ENCODE measurements around the gene ACTN1. TPM values are rescaled to one million over a fixed set of nuclear protein-coding genes. Genes with fewer than 3 reads are reported as not detected.

ACTN1 gene
- total RNA-seq, 1 experiment from 2014 or later = 212 TPM

- in situ Hi-C loops (cut with HindIII; ENCODE audit: low pct_unique_long_range_greater_than_20kb, low sequenced_read_pairs) = no loop called here
- POLR2A ChIA-PET = interaction anchor here (0.7 kb wide), 1 partner anchor 121 kb away, joined by 3 read pairs; no protein-coding TSS in a partner anchor
- Histone ChIP-seq H3K27ac (ENCODE audit: low read length) (no peak overlapping the region), H3K9me3 (ENCODE audit: control insufficient read depth, insufficient read depth, low read depth, low read length) (no peaks in the 10 kb centered on the region), H3K27me3 (ENCODE audit: control insufficient read depth, insufficient read depth, low read length) (no peaks in the 10 kb centered on the region), H3K36me3 (ENCODE audit: control insufficient read depth, insufficient read depth, low read length) (no peaks in the 10 kb centered on the region), H3K4me1 (ENCODE audit: control insufficient read depth, insufficient read depth, low read length) (peaks cover 6% of the 10 kb centered on the region), H3K4me3 (ENCODE audit: low read depth in 2 of 2, low read length in 2 of 2) (no peak overlapping the region)
- no TSS peak for BruUV-seq (replicated peaks)
- CTCF ChIA-PET = no interaction called here
- ATAC-seq (peak; percentile 84), DNase-seq (ENCODE audit: low read depth, low spot score) (peak; percentile 35)
- intact Hi-C loops (cut with micrococcal nuclease; ENCODE audit: unreplicated experiment) = no loop called here
- TF ChIP-seq REST (IDR thresholded peaks at IDR 0.05; ENCODE audit: insufficient read depth in 1 of 2, low read depth in 2 of 2, low read length in 1 of 2) (no peak), CTCF (IDR thresholded peaks at IDR 0.05) (no peak), POLR2AphosphoS5 (IDR thresholded peaks at IDR 0.05; ENCODE audit: low read depth, low read length) (no peak), TCF7L2 (IDR thresholded peaks at IDR 0.05; ENCODE audit: low read depth, low read length) (no peak), SIN3A (IDR thresholded peaks at IDR 0.05; ENCODE audit: borderline replicate concordance, insufficient read depth, low read depth, low read length) (no peak)
These were observed 26.5 kb upstream of the ACTN1 start for GRCh38 chr14:69005432-69006148.

- Histone ChIP-seq H3K4me3 (ENCODE audit: low read depth in 2 of 2, low read length in 2 of 2) (no peak overlapping the region), H3K9me3 (ENCODE audit: control insufficient read depth, insufficient read depth, low read depth, low read length) (no peaks in the 10 kb centered on the region), H3K27ac (ENCODE audit: low read length) (no peak overlapping the region), H3K4me1 (ENCODE audit: control insufficient read depth, insufficient read depth, low read length) (peaks cover 6% of the 10 kb centered on the region), H3K36me3 (ENCODE audit: control insufficient read depth, insufficient read depth, low read length) (no peaks in the 10 kb centered on the region), H3K27me3 (ENCODE audit: control insufficient read depth, insufficient read depth, low read length) (no peaks in the 10 kb centered on the region)
- ATAC-seq (no peak), DNase-seq (ENCODE audit: low read depth, low spot score) (no peak)
- BruUV-seq (replicated peaks) = no TSS peak
- TF ChIP-seq REST (IDR thresholded peaks at IDR 0.05; ENCODE audit: insufficient read depth in 1 of 2, low read depth in 2 of 2, low read length in 1 of 2) (no peak), SIN3A (IDR thresholded peaks at IDR 0.05; ENCODE audit: borderline replicate concordance, insufficient read depth, low read depth, low read length) (no peak), CTCF (IDR thresholded peaks at IDR 0.05) (no peak), TCF7L2 (IDR thresholded peaks at IDR 0.05; ENCODE audit: low read depth, low read length) (no peak), POLR2AphosphoS5 (IDR thresholded peaks at IDR 0.05; ENCODE audit: low read depth, low read length) (no peak)
- CTCF ChIA-PET = no interaction called here
- intact Hi-C loops (cut with micrococcal nuclease; ENCODE audit: unreplicated experiment) (no loop called here), in situ Hi-C loops (cut with HindIII; ENCODE audit: low pct_unique_long_range_greater_than_20kb, low sequenced_read_pairs) (no loop called here)
- POLR2A ChIA-PET = no interaction called here
These were observed 25.8 kb upstream of the ACTN1 start for GRCh38 chr14:69004731-69005431.
